HG03571 (cell line): ENCODE measurements around the gene BNIP5.

Experiments used
- ATAC-seq: cut with Tn5 transposase; IDR thresholded peaks from one replicate; pipeline ENCODE4 v1.9.1; 2021; ENCODE audit not compliant: unreplicated experiment

Gene BNIP5

DNA sequence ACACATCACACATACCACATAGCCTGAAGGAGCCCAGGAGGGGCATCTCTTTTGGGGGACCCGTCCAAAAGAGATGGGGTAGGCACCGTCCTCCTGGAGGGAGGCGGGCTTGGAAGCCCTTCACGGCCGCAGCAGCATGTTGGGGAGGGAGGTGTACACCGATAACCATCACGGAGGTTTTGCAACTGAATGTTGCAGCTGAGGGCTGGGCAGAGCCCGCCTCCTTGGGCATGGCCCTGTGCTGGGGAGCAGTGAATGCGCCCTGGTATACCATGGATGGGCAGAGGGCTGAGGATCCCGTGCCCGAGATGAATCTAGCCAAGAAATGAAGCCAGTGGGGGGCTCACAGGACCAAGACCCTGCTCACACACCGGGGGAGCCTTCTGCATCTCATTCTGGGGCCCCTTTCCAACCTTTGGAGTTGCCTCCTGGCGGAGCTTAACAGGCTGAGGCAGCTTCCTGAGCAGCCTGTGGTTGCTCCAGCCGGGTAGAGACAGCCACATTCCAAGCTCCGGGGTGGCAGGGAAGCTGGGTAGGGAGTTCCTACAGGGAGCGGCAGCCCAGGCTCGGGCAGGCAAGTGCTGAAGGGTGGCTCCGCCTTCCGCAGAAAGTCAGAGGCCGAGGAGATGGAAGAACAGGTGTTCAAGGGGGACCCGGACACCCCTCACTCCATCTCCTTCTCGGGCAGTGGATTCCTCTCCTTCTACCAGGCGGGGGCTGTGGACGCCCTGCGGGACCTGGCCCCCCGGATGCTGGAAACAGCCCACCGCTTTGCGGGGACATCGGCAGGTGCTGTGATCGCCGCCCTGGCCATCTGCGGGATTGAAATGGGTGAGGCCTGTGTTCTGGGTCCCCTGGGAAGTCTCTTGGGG is 66.6 kb downstream of the BNIP5 start, which contains the start of gene PNPLA1:
Gene PNPLA1 (plus strand): TSS at position 227 of the 872 bp plus-strand sequence. CDS start 400 bp downstream, at position 627.
- ATAC-seq: no peak

DNA sequence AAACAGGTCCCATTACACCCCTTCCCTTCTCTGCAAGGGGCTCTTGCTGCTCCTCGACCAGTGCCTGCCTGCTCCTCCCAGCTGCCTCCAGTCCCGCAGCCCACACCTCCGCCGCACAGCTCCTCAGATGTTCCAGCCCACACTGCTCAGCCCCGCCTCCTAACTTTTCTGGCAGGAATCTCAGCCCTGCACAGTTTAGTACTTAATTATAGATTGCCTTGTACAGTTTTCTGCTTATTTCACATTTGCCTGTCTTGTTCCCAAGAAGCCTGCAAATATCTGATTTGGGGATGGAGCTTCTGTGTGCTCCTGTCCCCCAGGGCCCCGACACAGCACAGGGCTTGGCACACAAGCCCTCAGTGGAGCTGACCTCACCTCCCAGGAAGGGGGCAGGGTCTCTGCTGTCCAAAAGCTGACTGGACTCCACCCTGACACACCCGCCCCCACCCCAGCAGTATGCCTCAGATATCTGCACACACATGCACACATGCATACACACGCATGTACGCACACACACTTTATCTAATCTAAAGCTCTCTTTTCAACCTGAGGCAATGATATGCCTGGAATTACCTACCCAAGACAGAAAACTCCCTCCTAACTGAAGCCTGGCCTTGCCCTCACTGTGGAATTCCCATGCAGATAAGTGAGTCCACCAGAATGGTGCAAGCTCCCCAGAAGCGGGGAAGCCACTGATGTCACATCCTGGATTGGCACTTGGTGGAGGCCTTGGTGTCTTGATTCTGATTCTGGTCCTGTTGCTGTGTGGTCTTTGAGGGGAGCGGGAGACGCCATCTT is 68.0 kb downstream of the BNIP5 start:
- ATAC-seq: no peak

- ATAC-seq: no peak
These were observed 68.8 kb downstream of the BNIP5 start for GRCh38 chr6:36267731-36268477.

DNA sequence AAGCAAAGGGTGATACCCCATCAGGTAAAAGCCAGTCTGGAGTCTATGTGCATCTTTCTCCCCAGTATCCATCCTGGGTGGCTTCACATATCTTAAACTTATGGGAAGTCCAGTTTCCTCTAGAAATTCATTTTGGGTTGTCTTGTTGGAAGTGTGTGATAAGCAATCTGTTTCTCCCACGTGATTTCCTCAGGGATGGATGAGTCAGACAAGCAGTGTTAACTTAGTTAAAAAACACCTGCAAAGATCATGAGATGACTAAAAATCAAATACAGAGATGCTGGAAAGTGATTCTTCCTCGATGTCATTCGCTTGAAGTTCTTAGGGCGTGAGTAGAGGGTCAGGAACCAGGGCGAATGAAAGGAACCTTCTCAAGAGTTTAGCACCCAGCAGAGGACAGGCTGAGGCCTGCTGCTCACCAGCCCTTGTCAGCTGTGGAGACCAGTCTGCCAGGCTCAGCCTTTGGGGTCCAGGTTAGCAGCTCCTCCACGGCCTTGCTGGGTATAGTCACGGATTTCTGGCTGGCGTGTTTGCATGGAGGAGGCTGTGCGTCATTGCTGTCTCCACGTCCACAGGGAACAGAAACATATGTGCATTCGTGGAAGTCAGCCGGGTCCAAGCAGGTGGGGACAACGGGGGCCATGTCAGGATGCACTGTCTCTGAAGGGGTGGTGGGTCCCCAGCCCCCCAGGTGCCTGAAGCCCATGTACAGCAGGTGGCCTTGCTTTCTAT is 69.6 kb downstream of the BNIP5 start:
- ATAC-seq: no peak
